Right atrium auricular region (tissue), 2 donors: ENCODE measurements around the gene ADGRL3. TPM values are rescaled to one million over a fixed set of nuclear protein-coding genes. Genes with fewer than 3 reads are reported as not detected.
"Not testable (repeated sequence)": the region's sequence is repeated elsewhere in the genome, so short reads cannot be mapped to it uniquely, and the experiment has no call there.

Experiments
- DNase-seq: peaks from one replicate; pipeline ENCODE4 v3.0.0-alpha.2; 2019; ENCODE audit warnings: low spot score
- H3K27ac ChIP-seq, 2 donors: fragments of 200-600 bp; sonication (generic); 1 replicate in 1 of 2; 2 replicates in 1 of 2; pipeline ENCODE4 v1.5.1; 2016 to 2019
- H3K27me3 ChIP-seq, 2 donors: fragments of 200-600 bp; sonication (generic); one replicate each; pipeline versions ENCODE4 v1.5.1 to v1.6.0; 2017 to 2019
- H3K36me3 ChIP-seq: fragments of 200-600 bp; sonication (generic); one replicate; pipeline ENCODE4 v1.5.1; 2016
- H3K4me1 ChIP-seq, 2 donors: fragments of 200-600 bp; sonication (generic); one replicate each; pipeline versions ENCODE4 v1.5.1 to v1.6.0; 2017 to 2019
- H3K4me3 ChIP-seq, 2 donors: fragments of 200-600 bp; sonication (generic); 1 replicate in 1 of 2; 2 replicates in 1 of 2; pipeline ENCODE4 v1.5.1; 2017 to 2019; ENCODE audit warnings: mild to moderate bottlenecking in 1 of 2, moderate library complexity in 1 of 2
- H3K9me3 ChIP-seq, 2 donors: fragments of 200-600 bp; sonication (generic); one replicate each; pipeline ENCODE4 v1.5.1; 2019
- total RNA-seq, 2 donors: library from RNA; depleted of rRNA; stranded (reverse); fragments of >200 nt; gene quantifications; one replicate each; pipeline ENCODE4 v1.1.0, GENCODE V29; 2016
- TF ChIP-seq, protein P1 (sequence below), 2 donors: fragments of 200-600 bp; sonication (generic); IDR thresholded peaks; one replicate each; pipeline ENCODE4 v1.5.1; 2019; ENCODE audit warnings: antibody characterized with exemption in 2 of 2

Gene ADGRL3
- total RNA-seq, 2 donors from 2014 or later: 0.86 to 1.9 TPM

GRCh38 chr4:61752617-61753016 lies 552.5 kb downstream of the ADGRL3 start:
- Histone ChIP-seq H3K9me3 (no peaks in the 10 kb centered on the region), H3K27me3 (no peaks in the 10 kb centered on the region), H3K27ac (no peak overlapping the region), H3K36me3 (no peaks in the 10 kb centered on the region), H3K4me3 (no peak overlapping the region), H3K4me1 (no peaks in the 10 kb centered on the region)
- TF ChIP-seq, protein P1, sequence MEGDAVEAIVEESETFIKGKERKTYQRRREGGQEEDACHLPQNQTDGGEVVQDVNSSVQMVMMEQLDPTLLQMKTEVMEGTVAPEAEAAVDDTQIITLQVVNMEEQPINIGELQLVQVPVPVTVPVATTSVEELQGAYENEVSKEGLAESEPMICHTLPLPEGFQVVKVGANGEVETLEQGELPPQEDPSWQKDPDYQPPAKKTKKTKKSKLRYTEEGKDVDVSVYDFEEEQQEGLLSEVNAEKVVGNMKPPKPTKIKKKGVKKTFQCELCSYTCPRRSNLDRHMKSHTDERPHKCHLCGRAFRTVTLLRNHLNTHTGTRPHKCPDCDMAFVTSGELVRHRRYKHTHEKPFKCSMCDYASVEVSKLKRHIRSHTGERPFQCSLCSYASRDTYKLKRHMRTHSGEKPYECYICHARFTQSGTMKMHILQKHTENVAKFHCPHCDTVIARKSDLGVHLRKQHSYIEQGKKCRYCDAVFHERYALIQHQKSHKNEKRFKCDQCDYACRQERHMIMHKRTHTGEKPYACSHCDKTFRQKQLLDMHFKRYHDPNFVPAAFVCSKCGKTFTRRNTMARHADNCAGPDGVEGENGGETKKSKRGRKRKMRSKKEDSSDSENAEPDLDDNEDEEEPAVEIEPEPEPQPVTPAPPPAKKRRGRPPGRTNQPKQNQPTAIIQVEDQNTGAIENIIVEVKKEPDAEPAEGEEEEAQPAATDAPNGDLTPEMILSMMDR (IDR thresholded peaks at IDR 0.05): no peak
- DNase-seq: no peak

- no peaks in the 10 kb centered on the region for H3K4me1 ChIP-seq
- H3K36me3 ChIP-seq: no peaks in the 10 kb centered on the region
- no peak overlapping the region for H3K27ac ChIP-seq
- no peak for DNase-seq
- H3K27me3 ChIP-seq: no peaks in the 10 kb centered on the region
- TF ChIP-seq, protein P1 (IDR thresholded peaks at IDR 0.05): no peak
- H3K4me3 ChIP-seq: no peak overlapping the region
- H3K9me3 ChIP-seq: no peaks in the 10 kb centered on the region
Measured at GRCh38 chr4:61753739-61754138, 553.6 kb downstream of the ADGRL3 start.

- H3K4me1 ChIP-seq, DNase-seq: not testable (repeated sequence)
Measured at GRCh38 chr4:61756937-61757336, 556.8 kb downstream of the ADGRL3 start.

GRCh38 chr4:61757983-61758382 lies 557.9 kb downstream of the ADGRL3 start:
- H3K27ac ChIP-seq: not testable (repeated sequence)
- H3K9me3 ChIP-seq: peaks cover 0 to 12% of the 10 kb centered on the region in 2 donors

More at GRCh38 chr4:61756937-61757336, 556.8 kb downstream of the ADGRL3 start:
- H3K9me3 ChIP-seq: peaks cover 0 to 12% of the 10 kb centered on the region in 2 donors
- H3K4me3 ChIP-seq, H3K36me3 ChIP-seq, H3K27me3 ChIP-seq, H3K27ac ChIP-seq: not testable (repeated sequence)

DNA sequence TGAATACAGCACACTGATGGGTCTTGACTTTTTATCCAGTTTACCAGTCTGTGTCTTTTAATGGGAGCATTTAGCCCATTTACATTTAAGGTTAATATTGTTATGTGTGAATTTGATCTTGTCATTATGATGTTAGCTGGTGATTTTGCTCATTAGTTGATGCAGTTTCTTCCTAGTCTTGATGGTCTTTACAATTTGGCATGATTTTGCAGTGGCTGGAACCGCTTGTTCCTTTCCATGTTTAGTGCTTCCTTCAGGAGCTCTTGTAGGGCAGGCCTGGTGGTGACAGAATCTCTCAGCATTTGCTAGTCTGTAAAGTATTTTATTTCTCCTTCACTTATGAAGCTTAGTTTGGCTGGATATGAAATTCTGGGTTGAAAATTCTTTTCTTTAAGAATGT lies 558.5 kb downstream of the ADGRL3 start:
- H3K27me3 ChIP-seq, DNase-seq, H3K27ac ChIP-seq, H3K4me3 ChIP-seq, H3K4me1 ChIP-seq, H3K36me3 ChIP-seq: not testable (repeated sequence)
- peaks cover 0 to 12% of the 10 kb centered on the region in 2 donors for H3K9me3 ChIP-seq

More at GRCh38 chr4:61757983-61758382, 557.9 kb downstream of the ADGRL3 start:
- not testable (repeated sequence) for H3K4me1 ChIP-seq, H3K4me3 ChIP-seq, H3K27me3 ChIP-seq, DNase-seq, H3K36me3 ChIP-seq

- peaks cover 0 to 12% of the 10 kb centered on the region in 2 donors for H3K9me3 ChIP-seq
- H3K27ac ChIP-seq, H3K4me3 ChIP-seq, H3K36me3 ChIP-seq, DNase-seq, H3K27me3 ChIP-seq, H3K4me1 ChIP-seq: not testable (repeated sequence)
Measured at GRCh38 chr4:61759245-61759644, 559.1 kb downstream of the ADGRL3 start.

DNA sequence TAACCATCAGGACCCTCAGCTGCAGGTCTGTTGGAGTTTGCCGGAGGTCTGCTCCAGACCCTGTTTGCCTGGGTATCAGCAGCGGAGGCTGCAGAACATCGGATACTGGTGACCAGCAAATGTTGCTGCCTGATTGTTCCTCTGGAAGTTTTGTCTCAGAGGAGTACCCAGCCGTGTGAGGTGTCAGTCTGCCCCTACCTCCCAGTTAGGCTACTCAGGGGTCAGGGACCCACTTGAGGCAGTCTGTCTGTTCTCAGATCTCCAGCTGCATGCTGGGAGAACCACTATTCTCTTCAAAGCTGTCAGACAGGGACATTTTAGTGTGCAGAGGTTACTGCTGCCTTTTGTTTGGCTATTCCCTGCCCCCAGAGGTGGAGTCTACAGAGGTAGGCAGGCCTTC lies 559.8 kb downstream of the ADGRL3 start:
- DNase-seq, H3K27me3 ChIP-seq, H3K4me1 ChIP-seq, H3K27ac ChIP-seq, H3K4me3 ChIP-seq, H3K36me3 ChIP-seq: not testable (repeated sequence)
- peaks cover 0 to 12% of the 10 kb centered on the region in 2 donors for H3K9me3 ChIP-seq

GRCh38 chr4:61760820-61761219 lies 560.7 kb downstream of the ADGRL3 start:
- Histone ChIP-seq H3K27ac (no peak overlapping the region), H3K4me3 (no peak overlapping the region), H3K27me3 (no peaks in the 10 kb centered on the region), H3K36me3 (no peaks in the 10 kb centered on the region), H3K4me1 (no peaks in the 10 kb centered on the region), H3K9me3 (peaks cover 0 to 12% of the 10 kb centered on the region in 2 donors)
- TF ChIP-seq, protein P1 (IDR thresholded peaks at IDR 0.05): no peak
- DNase-seq: no peak
